SK-N-SH (cell line): ENCODE measurements around the gene ATF6.

Source experiments
- CTCF ChIP-seq: fragments of 200-600 bp; sonication (generic); IDR thresholded peaks from 2 replicates; pipeline ENCODE4 v1.6.1; 2017; ENCODE audit warnings: antibody characterized with exemption, mild to moderate bottlenecking, moderate library complexity
- TAF1 ChIP-seq: IDR thresholded peaks from 2 replicates; pipeline ENCODE4 v1.6.1; 2012; ENCODE audit warnings: low read depth, mild to moderate bottlenecking, low read length, moderate library complexity, borderline replicate concordance
- TF ChIP-seq, protein P1 (sequence below): fragments of 150-350 bp; IDR thresholded peaks from 2 replicates; pipeline ENCODE4 v1.6.1; 2017; ENCODE audit warnings: antibody characterized with exemption, low read length, low read depth, borderline replicate concordance

DNA sequence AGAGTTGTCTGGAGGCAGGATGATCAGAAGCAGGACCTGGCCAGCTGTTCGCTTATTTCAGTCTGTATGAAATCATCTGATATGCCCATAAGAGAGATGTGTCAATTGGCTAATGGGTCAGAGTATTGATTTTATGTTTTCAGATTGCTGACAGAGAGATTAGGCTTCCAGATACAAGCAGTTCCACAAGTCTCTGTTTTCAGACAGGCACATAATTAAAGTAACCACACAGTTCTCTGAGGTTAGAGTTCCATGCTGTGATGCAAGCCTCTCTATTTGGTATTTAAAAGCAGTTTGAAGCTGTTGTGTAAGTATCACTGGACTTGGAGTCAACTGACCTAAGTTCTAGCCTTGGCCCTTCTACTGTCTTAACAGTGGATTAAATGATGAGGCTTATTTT is 50.1 kb downstream of the ATF6 start:
- TF ChIP-seq CTCF (no peak), TAF1 (no peak)
- TF ChIP-seq, protein P1, sequence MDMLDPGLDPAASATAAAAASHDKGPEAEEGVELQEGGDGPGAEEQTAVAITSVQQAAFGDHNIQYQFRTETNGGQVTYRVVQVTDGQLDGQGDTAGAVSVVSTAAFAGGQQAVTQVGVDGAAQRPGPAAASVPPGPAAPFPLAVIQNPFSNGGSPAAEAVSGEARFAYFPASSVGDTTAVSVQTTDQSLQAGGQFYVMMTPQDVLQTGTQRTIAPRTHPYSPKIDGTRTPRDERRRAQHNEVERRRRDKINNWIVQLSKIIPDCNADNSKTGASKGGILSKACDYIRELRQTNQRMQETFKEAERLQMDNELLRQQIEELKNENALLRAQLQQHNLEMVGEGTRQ = no peak
